ENCODE results near the gene NANOGP8.

DNA sequence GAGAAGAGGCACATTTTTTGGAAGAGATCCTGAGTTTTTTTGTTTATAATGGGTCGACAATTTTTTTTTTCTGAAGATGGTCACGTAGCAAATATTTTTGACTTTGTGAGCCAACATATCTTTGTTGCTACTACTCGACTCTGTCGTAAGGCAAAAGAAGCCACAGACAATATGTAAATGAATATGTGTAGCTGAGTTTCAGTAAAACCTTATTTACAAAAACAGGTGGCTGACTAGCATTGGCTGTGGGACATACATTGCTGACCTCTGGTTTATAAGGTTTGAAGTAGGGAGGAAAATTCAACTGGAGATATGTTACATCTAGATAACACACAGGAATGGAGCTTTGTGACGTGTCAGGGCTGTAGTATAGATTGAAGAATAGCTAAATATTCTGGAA is 22.5 kb upstream of the NANOGP8 start:
- TF ChIP-seq, protein P1, sequence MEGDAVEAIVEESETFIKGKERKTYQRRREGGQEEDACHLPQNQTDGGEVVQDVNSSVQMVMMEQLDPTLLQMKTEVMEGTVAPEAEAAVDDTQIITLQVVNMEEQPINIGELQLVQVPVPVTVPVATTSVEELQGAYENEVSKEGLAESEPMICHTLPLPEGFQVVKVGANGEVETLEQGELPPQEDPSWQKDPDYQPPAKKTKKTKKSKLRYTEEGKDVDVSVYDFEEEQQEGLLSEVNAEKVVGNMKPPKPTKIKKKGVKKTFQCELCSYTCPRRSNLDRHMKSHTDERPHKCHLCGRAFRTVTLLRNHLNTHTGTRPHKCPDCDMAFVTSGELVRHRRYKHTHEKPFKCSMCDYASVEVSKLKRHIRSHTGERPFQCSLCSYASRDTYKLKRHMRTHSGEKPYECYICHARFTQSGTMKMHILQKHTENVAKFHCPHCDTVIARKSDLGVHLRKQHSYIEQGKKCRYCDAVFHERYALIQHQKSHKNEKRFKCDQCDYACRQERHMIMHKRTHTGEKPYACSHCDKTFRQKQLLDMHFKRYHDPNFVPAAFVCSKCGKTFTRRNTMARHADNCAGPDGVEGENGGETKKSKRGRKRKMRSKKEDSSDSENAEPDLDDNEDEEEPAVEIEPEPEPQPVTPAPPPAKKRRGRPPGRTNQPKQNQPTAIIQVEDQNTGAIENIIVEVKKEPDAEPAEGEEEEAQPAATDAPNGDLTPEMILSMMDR (IDR thresholded peaks at IDR 0.05): no peak
- TF ChIP-seq POLR2A (IDR thresholded peaks at IDR 0.05): no peak
- TF ChIP-seq EP300 (IDR thresholded peaks at IDR 0.05): no peak
